ENCODE results near the gene PPP1R16B.

PPP1R16B gene

DNA sequence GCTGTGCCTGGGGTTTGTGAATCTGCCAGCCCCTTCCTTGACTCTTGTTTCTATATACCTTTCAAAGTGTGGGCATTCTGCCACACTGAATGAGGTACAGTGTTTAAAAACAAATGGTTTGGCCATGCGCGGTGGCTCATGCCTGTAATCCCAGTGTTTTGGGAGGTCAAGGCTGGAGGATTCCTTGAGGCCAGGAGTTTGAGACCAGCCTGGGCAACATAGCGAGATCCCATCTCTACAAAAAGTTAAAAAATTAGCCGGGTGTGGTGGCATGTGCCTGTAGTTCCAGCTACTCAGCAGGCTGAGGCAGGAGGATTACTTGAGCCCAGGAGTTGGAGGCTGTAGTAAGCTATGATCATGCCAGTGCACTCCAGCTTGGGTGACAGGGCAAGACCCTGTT, 126.5 kb downstream of the PPP1R16B start:
- no peak for DNase-seq (ENCODE audit: low spot score)
- in situ Hi-C loops (cut with MboI; ENCODE audit: low sequenced_read_pairs, unreplicated experiment): no loop called here
- TF ChIP-seq, protein P1, sequence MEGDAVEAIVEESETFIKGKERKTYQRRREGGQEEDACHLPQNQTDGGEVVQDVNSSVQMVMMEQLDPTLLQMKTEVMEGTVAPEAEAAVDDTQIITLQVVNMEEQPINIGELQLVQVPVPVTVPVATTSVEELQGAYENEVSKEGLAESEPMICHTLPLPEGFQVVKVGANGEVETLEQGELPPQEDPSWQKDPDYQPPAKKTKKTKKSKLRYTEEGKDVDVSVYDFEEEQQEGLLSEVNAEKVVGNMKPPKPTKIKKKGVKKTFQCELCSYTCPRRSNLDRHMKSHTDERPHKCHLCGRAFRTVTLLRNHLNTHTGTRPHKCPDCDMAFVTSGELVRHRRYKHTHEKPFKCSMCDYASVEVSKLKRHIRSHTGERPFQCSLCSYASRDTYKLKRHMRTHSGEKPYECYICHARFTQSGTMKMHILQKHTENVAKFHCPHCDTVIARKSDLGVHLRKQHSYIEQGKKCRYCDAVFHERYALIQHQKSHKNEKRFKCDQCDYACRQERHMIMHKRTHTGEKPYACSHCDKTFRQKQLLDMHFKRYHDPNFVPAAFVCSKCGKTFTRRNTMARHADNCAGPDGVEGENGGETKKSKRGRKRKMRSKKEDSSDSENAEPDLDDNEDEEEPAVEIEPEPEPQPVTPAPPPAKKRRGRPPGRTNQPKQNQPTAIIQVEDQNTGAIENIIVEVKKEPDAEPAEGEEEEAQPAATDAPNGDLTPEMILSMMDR (IDR thresholded peaks at IDR 0.05; ENCODE audit: borderline replicate concordance, control extremely low read depth, extremely low read depth, insufficient read depth, missing control alignments): no peak

DNA sequence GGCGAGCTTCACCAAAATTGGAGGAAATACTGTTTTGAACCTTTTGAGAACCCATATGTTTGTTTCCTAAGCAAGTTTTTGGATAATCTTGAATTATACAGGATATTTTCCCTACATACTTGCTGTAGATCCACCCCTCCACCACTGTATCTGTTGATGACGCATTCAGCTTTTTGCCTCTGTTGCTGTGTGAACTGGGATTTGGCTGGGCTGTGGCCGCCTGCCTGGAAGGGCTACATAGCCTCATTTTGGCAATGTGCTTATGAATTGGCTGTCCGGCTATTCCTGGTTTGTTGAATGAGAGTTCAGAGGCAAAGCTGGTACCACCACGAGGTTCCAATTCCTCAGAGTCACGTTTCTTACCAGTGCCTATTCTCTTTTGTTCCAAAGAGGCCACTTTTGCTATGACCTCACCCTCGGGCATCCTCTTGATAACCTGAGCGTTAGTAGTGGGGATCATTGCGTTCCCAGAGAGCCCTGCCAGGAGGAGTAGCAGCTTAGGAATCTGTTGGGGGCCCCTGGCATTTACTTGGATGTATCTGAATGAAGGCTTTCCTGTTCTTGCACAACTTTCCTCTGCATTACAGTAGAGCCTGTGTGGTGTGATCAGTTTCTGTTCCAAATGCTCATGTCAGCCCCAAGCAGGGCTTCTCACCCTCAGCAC, 127.1 kb downstream of the PPP1R16B start:
- in situ Hi-C loops (cut with MboI; ENCODE audit: low sequenced_read_pairs, unreplicated experiment): no loop called here
- DNase-seq (ENCODE audit: low spot score): no peak
- TF ChIP-seq, protein P1 (IDR thresholded peaks at IDR 0.05; ENCODE audit: borderline replicate concordance, control extremely low read depth, extremely low read depth, insufficient read depth, missing control alignments): no peak

DNA sequence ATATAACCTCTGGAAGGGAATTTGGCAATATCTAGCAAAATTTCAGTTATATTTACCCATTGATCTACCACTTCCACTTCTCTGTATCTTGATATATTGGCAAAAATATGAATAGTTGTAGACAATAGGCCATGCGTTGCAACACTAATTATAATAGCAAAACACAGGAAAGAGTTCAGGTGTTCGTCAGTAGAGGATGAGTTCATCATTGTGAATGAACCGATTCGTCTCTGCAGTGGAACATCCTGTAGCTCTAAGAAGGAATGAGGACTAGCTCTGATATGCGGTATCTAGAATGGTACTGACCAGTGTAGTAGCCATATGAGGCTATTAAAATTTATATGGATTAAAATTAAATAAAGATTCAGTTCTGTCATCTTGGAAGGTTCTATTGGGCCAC, 129.0 kb downstream of the PPP1R16B start:
- DNase-seq (ENCODE audit: low spot score): no peak
- in situ Hi-C loops (cut with MboI; ENCODE audit: low sequenced_read_pairs, unreplicated experiment): no loop called here
- TF ChIP-seq, protein P1 (IDR thresholded peaks at IDR 0.05; ENCODE audit: borderline replicate concordance, control extremely low read depth, extremely low read depth, insufficient read depth, missing control alignments): no peak

DNA sequence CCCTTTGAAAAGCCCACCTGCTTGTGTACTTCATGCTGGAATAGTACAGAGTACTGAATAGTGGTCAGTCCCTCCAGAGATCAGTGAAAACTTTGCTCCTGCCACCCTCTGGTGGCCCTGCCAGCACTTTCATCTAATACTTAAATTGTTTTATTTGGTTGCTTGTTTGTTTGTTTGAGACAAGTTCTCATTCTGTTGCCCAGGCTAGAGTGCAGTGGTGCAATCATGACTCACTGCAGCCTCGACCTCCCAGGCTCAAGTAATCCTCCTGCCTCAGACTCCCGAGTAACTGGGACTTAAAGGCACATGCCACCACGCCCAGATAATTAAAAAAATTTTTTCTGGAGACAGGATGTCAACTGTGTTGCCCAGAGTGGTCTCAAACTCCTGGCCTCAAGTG, 129.8 kb downstream of the PPP1R16B start:
- no peak for DNase-seq (ENCODE audit: low spot score)
- TF ChIP-seq, protein P1 (IDR thresholded peaks at IDR 0.05; ENCODE audit: borderline replicate concordance, control extremely low read depth, extremely low read depth, insufficient read depth, missing control alignments): no peak
- in situ Hi-C loops (cut with MboI; ENCODE audit: low sequenced_read_pairs, unreplicated experiment): no loop called here

DNA sequence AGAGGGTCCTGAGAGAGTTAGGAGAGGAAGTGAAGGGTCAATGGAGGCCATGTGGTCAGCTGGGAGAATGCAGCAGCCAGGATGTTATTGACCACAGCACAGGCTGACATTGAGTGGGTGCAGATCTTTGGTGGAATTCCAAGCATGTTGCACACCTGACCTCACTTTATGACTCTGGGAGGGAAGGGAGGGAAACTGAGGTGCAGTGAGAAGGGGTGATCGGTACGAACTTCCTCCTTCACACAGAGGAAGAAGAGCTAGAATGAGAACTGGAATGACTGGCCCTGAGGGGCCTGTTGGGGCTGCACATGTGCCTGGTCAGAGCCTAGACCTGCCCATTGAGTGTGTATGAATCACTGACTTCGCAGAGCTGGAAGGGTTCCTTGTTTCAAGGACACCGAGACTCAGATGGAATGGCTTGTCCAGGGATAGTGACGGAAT, 130.5 kb downstream of the PPP1R16B start:
- DNase-seq (ENCODE audit: low spot score): no peak
- in situ Hi-C loops (cut with MboI; ENCODE audit: low sequenced_read_pairs, unreplicated experiment): no loop called here
- TF ChIP-seq, protein P1 (IDR thresholded peaks at IDR 0.05; ENCODE audit: borderline replicate concordance, control extremely low read depth, extremely low read depth, insufficient read depth, missing control alignments): no peak

DNA sequence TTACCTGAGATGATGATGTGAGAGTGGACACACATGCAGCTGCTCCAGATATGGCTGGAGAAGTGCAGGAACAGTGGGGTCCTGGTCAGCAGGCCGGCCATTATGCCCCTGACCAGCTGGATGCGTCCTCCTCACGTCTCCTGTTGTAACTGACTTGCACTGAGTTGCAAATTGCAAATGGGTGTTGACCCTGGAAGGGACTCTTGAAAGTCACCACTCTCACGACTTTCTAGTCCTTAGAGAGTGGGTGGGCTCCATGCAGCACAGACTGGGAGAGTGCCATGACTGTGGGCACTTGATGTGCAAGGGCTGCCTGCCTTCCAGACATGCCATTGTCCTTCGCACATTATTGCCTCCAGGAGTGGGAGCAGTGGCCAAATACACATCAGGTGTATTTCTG, 131.5 kb downstream of the PPP1R16B start:
- in situ Hi-C loops (cut with MboI; ENCODE audit: low sequenced_read_pairs, unreplicated experiment): no loop called here
- TF ChIP-seq, protein P1 (IDR thresholded peaks at IDR 0.05; ENCODE audit: borderline replicate concordance, control extremely low read depth, extremely low read depth, insufficient read depth, missing control alignments): no peak

More for the DNA sequence above, 131.5 kb downstream of the PPP1R16B start:
- no peak for DNase-seq (ENCODE audit: low spot score)
